OCI-M2 (cell line): ENCODE data around the gene SLC5A10.

Source experiments
- DNase-seq: peaks from one replicate; lab custom pipeline; 2025; ENCODE audit not compliant: unreplicated experiment; lab: John Stamatoyannopoulos, UW

The SLC5A10 gene

DNA sequence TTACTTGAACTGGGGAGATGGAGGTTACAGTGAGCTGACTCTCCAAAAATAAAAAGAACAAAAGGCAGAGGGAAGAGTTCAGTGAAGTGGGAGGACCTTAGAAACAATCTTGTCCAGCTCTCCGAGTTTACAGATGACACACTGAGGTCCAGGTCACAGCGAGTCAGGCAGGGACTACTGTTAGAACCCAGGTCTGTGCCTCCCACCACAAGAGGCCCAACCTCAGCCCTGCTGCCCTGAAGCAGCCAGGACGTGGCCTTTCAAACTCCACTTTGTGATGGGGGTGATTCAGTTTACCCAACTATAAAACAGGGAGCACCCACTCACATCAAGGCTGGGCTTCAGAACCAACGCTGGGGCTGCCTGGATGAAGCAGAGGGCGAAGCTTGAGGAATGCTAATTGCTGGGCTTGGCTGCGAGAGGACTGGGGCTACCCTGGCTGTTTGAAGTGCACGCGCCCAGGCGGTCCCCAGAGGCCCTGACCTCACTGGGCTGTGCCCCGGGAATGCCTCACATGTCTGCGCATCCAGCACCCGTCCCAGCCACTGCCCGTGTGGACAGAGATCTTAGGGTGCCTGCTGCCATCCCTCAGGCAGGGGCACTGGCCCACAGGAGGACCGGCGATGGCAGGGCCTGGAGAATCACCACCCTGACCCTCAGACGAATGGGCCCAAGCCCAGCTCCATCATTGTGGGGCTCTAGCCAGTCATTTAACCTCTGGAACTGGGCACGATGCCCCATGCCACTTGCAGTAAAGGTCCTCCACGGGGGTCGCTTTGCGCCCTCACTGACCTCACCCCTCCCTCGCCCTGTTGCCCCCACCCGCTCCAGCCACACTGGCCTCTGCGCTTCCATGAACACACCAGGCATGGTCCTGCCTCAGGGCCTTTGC lies 11.4 kb downstream of the SLC5A10 start:
- DNase-seq: no peak

GRCh38 chr17:18964018-18964351 lies 12.0 kb downstream of the SLC5A10 start:
- DNase-seq: no peak

GRCh38 chr17:18964550-18964949 lies 12.6 kb downstream of the SLC5A10 start:
- DNase-seq: no peak

GRCh38 chr17:18965530-18966236 lies 13.7 kb downstream of the SLC5A10 start:
- DNase-seq: no peak

GRCh38 chr17:18966831-18967624 lies 15.1 kb downstream of the SLC5A10 start:
- DNase-seq: no peak

GRCh38 chr17:18967916-18968315 lies 16.0 kb downstream of the SLC5A10 start:
- DNase-seq: no peak

GRCh38 chr17:18968345-18968744 lies 16.4 kb downstream of the SLC5A10 start:
- DNase-seq: no peak

DNA sequence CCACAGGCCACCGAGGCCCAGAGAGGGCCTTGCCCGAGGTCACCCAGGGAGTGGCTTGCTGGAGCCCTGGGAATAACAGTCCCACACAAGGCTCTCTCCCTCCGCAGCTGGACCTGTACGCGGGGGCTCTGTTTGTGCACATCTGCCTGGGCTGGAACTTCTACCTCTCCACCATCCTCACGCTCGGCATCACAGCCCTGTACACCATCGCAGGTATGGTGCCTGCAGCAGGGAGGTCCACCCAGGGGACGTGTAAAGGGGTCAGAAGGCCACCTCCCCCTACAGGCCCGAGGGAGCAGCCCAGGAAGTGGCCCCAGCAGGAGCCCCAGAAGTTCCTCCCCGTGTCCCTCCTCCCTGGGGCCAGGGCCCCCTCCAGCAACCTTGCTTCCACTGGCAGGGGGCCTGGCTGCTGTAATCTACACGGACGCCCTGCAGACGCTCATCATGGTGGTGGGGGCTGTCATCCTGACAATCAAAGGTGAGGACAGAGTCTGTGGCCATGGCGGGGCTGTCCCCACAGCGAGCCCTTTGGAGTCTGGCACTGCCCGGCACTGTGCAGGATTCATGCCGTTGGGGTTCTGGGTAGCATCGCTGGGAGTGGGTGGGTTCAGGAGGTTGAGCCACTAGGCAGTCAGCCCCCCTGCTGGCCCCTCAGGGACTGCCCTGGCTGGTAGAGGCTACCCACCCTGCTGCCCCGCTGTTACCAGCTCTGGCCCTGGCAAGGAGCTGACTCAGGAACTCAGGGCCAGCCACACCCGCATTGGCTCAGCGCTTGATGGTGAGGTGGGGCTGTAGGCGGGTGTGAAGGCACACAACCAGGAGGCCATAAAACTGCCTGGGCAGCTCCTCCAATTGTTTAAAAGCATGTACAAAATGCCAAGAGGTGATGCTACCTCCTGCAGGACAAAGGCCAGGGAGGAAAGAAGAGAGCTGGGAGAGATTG lies 17.3 kb downstream of the SLC5A10 start:
- no peak for DNase-seq

GRCh38 chr17:18970582-18971480 lies 18.9 kb downstream of the SLC5A10 start:
- DNase-seq: no peak

DNA sequence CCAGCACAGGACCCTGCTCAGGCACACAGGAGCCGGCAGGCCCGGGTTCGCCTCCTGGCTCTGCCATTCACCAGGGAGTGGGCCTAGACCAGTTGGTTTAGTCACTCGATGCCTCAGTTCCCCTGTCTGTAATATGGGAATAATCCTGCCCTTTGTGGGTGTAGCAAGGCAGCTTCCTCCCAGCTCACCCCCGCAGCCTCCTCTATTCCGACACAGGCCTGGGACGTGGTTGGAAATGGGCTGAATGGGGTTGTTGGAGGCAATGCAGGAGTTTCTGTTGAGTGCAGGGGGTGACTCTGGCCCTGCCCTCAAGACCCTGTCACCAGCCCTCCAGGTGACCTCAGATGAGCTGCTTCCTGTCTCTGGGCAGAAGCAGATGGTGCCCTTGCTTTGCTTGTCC lies 19.8 kb downstream of the SLC5A10 start:
- DNase-seq: no peak

DNA sequence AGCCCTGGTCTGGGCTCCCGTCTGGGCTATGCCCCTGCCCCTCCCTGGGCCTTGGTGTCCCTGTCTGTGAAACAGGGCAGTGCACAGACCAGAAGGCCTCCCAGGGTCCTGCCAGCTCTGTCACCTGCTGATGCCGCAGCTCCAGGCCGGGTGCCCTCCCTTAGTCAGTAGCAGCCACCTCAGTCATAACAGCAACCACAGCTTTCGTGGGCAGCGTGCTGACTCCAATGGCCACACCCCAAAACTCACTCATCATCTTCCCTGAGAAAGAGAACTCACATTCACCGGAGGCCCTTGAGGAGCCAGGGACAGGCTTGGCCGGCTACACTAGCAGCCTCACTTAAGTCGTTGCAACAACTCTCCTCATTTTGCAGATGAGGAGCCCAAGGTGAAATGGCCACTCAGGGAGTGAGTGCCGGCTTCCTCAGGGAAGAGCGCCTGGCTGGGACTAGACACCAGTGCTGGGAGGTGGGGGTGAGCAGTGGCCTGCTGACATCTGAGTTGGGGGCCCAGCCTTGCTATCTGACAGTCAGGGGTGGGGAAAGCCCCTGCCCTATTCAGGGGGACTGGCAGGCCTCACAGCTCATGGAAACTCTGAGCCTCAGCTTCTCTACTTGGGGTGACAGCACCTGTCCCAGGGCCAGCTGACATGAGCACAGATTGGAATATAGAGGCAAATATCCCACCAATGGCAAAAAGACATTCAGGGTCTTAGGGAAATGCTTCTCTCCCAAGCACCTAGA lies 22.6 kb downstream of the SLC5A10 start:
- DNase-seq: no peak

GRCh38 chr17:18975597-18975996 lies 23.6 kb downstream of the SLC5A10 start:
- no peak for DNase-seq

GRCh38 chr17:18976201-18976600 lies 24.2 kb downstream of the SLC5A10 start:
- DNase-seq: no peak

DNA sequence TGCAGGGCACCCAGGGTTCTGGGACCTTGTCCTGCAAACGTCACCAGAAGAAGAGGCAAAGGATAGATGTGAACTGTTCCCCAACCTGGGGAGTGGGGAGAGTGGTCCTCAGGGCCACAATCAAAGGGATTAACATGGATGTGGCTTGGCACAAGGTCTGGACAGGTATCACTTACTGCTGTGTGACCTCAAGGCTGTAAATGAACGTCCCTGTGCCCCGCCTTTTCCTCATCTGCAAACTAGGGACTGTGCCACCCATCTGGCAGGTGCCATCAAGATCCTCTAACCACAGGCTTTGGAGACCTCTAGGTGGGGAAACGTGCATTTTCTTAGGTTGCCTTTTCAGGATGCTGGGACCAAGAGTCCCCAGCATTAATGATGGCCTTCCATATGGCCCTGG lies 25.1 kb downstream of the SLC5A10 start:
- DNase-seq: no peak

- no peak for DNase-seq
Measured at GRCh38 chr17:18977646-18978045, 25.7 kb downstream of the SLC5A10 start.

- DNase-seq: no peak
Measured at GRCh38 chr17:18978050-18978449, 26.1 kb downstream of the SLC5A10 start.

- no peak for DNase-seq
Measured at GRCh38 chr17:18978655-18979054, 26.7 kb downstream of the SLC5A10 start.

DNA sequence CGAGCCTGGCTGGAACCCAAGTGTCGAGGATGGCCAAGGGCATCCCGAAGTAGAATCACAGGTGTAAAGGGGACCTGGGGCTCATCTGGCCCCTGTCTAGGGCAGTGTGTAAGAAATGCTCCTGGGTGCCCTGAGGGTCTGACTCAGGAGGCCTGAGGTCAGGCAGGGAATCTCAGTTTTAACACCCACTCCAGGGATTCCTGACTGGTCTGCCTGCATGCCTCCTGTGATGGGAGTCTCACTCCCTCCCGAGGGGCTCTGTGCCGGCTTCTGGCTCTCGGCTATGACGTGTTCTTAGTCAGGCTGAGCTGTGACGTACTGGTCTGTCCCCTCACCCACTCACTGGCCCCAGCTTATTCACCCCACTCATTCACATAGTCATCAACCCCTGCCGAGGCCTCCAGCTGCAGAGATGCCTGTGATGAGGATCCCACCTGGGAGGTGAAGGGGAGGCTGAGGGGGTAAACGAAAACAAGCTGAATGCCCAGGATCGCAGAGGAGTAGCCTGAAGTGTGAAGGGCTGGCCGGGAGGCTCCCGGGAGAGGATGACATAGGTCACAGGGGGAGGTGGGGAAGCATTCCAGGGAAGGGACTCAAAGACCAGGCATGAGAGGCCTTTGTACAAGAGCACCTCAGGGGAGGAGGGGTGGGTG lies 28.8 kb downstream of the SLC5A10 start:
- no peak for DNase-seq

GRCh38 chr17:18981335-18981641 lies 29.3 kb downstream of the SLC5A10 start:
- DNase-seq: no peak
